ENCODE data around the gene FIGNL2.
A peak's percentile ranks its signal among the peaks of the same experiment; 100 is the strongest.
"Not testable (repeated sequence)": the region's sequence is repeated elsewhere in the genome, so short reads cannot be mapped to it uniquely, and the experiment has no call there.

The FIGNL2 gene

DNA sequence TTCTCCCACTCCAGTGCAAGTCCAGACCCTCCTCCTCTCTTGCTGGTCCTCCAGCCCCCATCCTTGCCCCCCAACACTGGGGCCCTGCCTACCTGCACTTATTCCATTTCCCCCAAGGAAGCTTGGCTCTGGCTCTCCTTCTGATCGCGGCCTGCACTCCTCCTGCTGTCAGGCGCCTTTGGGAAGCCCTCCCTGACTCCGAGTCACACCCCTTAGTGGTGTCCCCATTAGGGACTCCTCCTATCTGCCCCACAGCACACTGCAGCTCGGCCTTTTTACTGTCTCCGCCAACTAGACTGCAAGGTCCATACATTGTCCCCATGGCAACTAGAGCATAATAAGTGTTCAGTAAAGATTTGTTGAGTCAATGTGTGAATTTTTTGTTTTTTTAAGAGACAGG is 32.9 kb downstream of the FIGNL2 start:
- DNase-seq (ENCODE audit: low read depth): no peak

DNA sequence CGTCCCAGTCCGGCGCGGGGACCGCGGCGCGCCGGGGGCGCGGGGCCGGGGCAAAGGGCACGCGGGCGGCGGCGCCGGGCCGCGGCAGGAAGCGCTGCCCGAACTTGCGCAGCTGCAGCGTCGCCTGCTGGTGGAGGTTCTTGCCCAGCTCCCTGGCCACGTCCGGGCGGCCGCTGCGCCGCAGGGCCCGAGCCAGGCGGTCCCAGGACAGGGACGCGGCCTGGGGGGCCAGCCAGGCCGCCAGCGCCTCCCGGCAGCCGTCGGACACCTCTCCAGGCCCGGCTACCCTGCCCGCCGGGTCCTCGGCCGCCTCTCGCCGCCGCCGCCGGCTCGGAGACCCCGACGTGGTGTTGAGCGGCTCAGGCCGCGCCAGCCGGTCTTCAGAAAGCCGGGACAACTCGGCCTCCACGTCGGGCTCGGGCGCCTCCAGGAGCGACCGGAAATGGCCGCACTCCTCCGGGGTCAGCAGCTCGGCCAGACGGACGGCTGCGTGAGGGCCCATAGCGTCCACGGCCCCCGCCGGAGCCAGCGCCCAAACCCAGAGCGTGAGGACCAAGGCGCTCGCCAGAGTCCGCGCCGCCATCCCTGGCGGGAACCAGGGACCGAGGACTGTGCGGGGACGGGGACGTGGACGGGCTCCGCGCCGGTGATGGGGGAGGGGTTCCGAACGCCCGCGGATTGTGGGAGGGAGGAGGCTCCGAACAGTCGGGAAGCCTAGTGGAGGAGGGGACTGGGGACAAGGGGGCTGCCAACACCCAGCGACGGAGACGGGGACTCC is 34.0 kb downstream of the FIGNL2 start:
- DNase-seq (ENCODE audit: low read depth): peak; percentile 57

DNA sequence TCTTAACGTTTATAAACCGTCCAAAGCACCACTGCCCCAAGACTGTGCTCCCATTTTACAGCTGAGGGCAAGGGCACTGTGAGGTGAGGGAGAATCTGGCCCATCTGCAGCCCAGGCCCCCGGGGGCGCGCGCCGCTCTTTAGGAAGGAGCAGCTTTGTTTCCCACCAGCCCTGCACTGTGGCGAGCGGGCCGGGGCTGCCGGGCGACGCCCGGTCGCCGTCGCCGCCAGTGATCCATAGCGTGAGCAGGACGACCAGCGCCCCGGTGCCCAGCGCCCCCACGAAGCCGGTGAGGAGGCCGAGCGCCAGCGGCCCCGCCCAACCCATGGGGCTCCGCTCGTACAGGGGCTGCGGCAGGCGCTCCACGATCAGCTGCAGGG is 34.6 kb downstream of the FIGNL2 start:
- no peak for DNase-seq (ENCODE audit: low read depth)

DNA sequence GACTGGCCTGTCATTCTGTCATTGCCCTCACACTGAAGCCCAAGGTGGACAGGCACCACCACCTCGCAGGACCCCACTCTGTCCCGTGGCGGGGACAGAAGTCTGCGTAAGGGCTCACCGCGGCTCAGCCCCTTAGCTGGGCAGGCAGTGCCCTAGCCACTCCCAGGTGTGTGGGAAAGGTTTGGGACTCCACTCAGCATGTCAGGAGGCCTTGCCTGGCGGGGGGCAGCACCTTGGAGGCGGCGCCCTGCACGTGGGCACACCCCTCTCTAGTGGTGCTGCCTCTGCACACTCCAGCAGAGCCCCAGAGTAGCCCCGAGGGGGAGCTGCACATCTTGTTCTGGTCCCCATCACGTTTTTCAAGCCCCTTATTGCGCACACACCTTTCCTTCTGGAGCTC is 35.6 kb downstream of the FIGNL2 start:
- no peak for DNase-seq (ENCODE audit: low read depth)

DNA sequence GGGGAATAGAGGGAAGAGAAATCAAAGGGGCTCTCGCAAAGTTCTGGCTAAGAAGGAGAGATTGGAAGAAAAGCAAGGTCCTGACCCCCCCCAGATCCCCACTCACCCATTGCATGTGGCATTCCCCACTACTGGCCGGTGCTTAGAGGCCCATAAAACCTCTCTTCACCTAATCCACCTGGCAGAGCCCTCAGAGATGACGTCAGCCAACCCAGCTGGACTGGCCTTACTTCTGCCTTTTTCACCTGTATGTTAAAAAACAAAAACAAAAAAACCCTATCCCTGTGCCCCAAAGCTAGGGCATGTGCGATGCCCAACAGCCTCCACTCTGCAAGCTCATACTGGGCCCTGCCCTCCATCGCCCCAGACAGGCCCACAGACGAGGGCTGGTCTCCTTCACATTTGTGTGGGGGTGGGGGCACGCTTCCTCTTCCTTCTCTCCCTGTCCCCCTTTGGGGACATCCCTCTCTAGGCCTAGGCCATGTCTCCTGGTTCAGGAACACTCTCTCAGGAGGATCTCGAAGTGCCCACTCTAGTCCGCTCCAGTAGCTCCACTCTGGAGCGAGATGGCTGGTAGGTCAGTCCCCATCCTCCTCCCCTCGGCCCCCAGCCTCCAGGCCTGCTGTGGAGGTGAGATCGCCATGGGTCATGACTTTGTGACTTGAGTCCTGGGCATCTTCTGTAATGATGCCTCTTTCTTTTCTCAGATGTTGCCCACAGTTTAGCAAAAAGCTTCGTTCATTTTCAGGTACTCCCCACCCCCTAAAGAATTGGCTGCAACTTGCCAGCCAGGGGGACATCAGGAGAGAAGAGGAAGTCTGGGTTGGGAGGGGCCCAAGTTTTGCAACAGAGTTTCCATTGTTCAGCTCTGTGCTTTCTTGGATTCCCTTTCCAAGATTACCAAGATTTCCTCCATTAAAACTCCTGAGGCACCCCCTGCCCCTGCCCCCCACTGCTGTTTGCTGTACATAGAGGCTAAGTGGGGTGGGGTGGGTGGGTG is 37.0 kb downstream of the FIGNL2 start:
- no peak for DNase-seq (ENCODE audit: low read depth)

DNA sequence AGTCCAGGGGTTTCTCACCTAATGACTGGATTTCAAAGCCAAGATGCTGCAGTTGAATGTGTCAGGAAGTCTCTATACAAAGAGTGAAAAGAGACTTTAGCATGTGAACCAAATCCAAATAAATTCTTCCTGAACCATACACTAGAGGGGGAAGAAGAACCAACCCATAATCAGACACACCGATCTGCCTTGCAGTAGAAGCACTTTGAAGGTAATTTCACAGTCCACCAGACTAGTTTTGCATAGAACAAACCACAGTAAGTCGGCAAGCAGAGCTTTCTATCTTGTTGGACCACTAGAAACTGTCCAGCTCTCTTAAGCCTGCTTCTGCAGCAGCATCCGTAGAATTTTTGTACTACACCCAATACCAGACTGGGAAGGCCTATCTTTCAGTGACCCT is 39.3 kb downstream of the FIGNL2 start:
- DNase-seq (ENCODE audit: low read depth): no peak

DNA sequence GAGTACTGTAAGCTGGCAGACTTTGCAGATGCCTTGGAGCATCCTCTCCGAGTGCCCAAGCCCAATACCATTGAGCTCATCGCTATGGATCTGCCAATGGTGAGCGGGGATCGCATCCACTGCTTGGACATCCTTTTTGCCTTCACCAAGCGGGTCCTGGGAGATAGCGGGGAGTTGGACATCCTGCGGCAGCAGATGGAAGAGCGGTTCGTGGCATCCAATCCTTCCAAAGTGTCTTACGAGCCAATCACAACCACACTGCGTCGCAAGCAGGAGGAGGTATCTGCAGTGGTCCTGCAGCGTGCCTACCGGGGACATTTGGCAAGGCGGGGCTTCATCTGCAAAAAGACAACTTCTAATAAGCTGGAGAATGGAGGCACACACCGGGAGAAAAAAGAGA is 41.6 kb downstream of the FIGNL2 start:
- DNase-seq (ENCODE audit: low read depth): no peak

DNA sequence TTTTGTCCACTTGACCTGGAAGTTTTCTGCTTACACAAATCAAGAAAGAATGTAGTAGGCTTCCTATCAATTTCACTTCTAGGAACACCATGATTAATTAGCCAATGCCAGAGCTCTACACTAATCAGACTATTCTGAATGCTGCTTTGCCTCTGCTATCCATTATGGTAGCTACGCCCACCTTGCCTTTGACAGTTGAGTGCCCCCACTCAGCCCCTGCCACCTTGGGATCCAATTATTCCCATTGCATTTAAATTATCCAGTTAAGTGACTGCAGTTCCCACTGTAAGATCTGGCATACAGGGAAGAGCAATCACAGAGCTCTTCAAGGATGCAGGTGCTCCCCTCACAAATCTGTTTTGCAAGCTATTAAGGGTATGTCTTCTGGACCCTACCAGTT is 47.5 kb downstream of the FIGNL2 start:
- no peak for DNase-seq (ENCODE audit: low read depth)

DNA sequence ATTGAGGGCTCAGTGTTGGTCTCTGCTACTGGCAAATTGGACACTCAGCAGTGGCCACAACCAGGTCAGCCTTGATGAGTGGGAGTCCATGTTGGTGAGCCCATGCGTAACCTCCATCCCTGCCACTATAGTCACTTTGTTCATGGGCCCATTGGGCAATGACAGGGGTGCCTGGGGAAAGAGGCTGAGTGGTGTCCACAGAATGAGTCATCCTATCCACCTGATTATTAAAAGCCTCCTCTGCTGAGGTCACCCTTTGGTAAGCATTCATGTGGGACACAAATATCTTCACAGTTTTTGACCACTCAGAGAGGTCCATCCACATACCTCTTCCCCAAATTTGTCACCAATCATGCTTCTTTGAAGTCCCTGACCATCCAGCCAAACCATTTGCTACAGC is 50.0 kb downstream of the FIGNL2 start:
- DNase-seq (ENCODE audit: low read depth): no peak

DNA sequence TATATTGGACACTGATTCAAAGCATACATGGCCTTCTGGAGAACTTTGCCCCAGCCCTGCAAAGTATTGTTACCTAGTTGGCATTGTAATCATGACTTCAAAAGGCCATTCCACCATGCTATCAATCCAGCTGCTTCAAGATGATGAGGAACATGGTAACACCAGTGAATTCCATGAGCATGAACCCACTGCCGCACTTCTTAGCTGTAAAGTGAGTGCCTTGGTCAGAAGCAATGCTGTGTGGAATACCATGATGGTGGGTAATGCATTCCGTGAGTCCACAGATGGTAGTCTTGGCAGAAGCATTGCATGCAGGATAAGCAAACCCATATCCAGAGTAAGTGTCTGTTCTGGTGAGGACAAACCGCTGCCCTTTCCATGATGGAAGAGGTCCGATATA is 50.5 kb downstream of the FIGNL2 start:
- DNase-seq (ENCODE audit: low read depth): not testable (repeated sequence)

DNA sequence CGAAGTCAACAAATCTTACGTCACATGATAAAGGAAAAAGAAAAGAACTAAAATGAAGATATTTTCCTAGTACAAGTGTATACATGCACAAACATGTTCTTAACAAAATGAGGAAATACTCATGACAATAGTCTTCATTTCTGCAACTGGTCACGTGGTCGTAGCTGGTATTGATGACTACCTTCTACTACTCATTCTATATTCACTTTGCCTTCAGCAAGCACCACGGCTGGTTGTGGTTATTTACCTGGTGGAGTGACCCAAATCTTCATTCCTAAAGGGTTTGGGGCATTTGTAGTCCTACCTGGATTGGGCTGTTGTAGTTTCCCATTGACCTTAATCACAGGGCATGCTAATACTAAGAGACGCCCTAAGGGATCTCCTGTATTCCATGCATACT is 51.2 kb downstream of the FIGNL2 start:
- no peak for DNase-seq (ENCODE audit: low read depth)

DNA sequence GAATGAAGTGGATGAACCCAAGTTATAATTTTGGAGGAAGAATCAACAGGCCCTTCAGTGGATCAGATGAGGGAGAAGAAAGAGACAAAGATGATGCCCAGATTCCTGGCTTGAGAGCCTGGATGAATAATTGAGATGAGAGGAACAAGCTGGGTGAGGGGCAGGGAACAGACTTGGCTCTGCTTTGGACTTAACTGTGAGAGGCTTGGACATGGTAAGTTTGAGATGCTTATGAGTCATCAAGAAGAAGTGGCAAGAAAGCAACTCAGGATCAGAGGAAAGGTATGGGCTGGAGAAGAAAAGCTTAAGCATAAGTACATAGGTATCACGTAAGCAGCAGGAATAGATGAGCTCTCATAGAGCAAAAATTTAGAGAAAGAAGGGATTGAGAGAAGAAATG is 55.3 kb downstream of the FIGNL2 start:
- DNase-seq (ENCODE audit: low read depth): no peak

DNA sequence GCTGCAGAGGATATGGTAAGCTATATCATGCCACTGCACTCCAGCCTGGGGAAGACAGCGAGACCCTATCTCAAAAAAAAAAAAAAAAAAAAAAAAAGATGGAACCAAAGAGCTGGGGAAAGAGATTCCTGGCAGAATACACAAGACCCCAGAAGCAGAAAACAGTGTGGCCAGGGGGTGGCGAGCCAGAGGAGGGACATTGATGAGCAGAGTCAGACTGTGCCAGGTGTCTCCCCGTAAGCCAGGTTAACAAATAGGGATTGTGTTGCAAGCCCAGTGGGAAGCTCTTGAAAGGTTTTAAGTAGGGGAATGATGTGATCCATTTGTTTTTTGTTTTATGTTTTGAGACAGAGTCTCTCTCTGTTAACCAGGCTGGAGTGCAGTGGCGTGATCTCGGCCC is 56.1 kb downstream of the FIGNL2 start:
- no peak for DNase-seq (ENCODE audit: low read depth)

DNA sequence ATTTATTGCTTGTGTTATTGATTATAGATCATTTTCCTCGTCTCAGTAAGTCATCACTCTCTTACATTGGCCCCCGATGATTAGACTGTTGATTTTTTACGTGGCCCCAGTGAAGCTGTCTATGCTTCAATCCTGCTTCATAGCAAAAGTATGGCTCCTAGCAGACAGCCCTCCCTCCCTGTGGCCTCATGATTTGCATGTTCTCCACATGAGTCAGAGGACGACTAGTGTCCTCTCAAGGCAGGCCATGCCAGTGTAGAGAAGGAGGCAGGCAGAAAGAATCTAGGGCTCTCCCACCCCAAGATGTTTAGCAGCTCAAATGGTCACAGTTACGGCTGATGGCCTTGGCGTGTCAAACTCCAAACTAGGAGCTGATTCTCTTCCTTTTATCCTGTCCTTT is 59.6 kb downstream of the FIGNL2 start:
- no peak for DNase-seq (ENCODE audit: low read depth)

DNA sequence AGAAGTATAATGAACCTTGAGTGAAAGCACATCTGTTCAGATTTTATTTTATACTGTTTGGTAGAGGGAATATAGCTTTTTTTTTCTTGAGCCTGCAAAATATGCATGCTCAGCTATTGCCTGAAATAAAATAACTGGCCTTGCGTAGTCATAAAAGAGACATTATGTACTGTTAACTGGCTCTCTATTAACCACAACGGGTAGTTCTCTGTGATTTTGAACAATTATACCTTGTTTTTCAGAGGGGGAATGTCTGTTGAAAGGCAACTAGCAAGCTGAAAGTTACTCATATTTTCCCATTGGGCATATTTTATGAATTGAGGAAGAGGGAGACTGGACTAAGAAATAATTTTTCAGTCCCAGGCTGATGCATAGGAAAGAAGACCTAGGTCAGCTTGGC is 62.6 kb downstream of the FIGNL2 start:
- no peak for DNase-seq (ENCODE audit: low read depth)

DNA sequence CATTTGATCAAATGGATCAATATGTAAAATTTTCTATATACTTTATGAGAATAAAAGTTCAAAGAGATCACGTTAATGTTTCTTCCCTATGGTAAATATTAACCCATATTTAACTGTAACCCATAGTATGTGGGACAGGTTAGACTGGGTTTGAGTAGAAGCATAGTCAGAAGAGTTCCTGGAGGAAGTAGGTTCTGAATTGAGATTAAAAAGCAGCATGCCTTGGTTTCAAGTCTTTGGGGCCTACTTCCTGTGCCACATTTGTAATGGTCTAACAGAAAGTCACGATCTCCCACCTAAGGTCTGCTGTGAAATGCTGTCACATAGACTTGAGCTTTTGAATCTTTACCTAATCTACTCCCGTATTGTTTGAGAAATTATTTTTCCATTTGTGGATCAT is 63.8 kb downstream of the FIGNL2 start:
- DNase-seq (ENCODE audit: low read depth): no peak

DNA sequence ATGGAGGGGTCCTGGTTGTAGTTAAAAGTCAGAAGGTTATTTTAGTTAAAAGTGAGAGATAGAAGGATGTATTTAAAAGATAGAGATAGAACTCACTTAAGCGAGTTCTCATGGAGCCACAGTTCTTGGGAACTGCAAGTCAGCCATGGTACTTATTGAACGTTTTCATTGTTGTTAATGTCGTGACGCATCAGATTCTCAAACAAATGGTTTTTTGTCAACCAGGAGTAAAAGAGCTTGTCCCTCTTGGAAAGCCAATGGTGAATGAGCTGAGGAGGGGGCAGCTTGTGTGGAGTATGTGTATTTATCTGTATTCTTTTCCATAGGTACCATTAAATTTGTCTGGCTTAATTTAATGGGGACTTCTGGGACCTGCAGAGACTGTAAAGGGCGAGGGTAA is 68.6 kb downstream of the FIGNL2 start:
- no peak for DNase-seq (ENCODE audit: low read depth)

DNA sequence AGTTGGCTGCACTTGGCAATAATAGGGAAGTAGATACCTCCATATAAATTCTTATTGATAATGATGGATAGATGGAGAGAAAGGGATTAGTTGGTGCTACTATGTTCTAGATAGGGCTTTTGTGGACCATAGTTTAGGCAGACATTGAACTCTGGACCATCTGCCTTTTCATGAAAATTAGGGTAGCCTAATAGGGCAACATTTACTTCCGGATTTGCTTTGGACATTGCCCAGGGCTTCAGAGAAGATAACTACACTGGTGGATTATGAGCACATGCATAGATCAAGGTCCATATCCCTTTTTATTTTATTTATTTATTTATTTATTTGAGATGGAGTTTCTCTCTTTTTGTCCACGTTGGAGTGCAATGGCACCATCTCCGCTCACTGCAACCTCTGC is 70.5 kb downstream of the FIGNL2 start:
- DNase-seq (ENCODE audit: low read depth): no peak

DNA sequence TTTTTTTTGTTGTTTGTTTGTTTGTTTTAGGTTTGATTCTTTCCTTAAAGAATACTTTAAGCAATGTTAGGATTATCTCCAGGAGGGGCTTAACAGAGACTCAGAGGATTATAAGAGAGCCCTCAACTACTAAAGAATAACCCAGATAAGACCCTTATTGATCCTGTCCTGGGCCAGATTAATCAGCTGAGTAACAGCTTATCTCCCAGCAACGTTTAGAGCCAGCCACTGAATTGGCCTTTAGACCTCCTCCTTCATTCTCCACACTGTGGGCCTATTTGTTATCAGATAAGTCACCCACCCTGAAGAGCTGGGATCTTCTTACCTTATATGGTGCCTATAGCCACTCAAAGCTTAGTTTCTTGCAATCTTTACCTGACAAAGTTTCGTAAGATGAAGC is 71.1 kb downstream of the FIGNL2 start:
- no peak for DNase-seq (ENCODE audit: low read depth)

DNA sequence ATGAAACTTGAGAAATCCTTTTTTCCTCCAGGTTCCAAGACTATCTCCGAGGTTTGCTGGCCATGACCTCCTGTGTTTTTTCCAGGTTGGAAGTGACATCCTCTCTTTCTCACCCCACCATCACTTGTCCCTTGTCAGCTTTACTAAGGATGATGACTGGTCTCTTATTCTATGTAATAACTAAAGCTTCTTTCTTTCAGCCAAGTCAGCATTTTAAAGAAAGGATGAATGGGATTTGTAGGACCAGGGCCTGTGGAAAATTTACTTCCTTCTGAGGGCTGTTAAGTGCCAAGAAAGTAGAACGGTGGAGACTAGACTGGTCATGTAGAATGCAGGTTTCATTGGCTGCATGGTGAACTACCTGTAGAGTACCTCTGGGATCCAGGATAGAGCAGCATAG is 73.6 kb downstream of the FIGNL2 start:
- no peak for DNase-seq (ENCODE audit: low read depth)

DNA sequence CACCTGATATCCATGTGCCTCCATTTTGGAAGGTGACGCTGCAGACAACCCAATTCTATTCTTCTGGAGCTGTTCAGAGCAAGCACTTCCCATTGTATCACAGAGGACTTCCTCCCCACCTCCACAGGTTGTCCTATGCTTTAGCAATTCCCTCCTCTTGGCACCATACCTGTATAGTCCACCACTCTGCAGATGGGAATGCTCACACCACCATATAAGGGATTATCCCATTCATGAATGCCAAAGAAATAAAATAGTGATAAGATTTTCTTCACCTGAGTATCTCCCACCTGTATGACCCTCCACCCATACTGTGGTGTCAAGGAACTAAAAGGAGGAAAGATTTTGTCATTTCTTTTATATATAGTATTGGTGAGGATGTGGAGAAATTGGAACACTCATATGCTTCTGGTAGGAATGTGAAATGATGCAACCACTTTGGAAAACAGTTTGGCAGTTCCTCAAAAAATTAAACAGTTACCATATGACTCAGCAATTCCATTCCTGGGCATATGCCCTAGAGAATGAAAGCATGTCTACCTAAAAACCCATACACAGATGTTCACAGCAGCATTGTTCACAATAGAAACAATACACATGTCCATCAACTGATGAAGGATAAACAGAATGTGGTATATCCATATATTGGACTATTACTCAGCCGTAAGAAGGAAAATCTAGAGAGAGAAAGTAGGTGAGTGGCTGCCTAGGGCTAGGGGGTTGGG is 75.2 kb downstream of the FIGNL2 start:
- no peak for DNase-seq (ENCODE audit: low read depth)

DNA sequence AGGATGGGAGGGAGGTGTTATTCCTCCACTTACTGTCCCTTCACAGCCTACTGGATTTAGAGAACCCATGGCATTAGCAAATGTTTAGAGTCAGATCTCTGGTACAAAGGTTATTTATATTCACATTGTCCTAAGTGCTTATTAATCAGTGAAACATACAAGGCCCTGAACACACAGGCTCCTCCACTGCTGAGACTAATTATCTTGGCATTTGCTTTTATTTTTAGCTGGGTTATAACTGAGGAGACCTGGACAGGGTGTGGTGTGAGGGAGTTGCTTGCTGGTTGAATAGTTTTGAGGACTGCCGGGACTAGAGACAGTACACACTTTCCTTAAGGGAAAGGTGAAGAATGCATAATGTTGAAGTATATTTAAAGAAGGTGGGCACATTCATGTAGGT is 77.5 kb downstream of the FIGNL2 start:
- DNase-seq (ENCODE audit: low read depth): no peak

Data from activated T-cell treated with anti-CD3 and anti-CD28 coated beads for 1 hour (primary cell).